Measurements from ENCODE around the gene BLZF1.
A peak's percentile ranks its signal among the peaks of the same experiment; 100 is the strongest.
"Not testable (repeated sequence)": the region's sequence is repeated elsewhere in the genome, so short reads cannot be mapped to it uniquely, and the experiment has no call there.

Gene BLZF1

GRCh38 chr1:169342096-169342495, 25.9 kb upstream of the BLZF1 start:
- H3K27me3 Mint-ChIP-seq, H3K27ac Mint-ChIP-seq, ATAC-seq, H3K4me3 Mint-ChIP-seq: not testable (repeated sequence)
- Mint-ChIP-seq H3K9me3 (peaks cover 14% of the 10 kb centered on the region), H3K36me3 (peaks cover 26% of the 10 kb centered on the region), H3K4me1 (peaks cover 19% of the 10 kb centered on the region)

- Mint-ChIP-seq H3K4me1 (peaks cover 7% of the 10 kb centered on the region), H3K27ac (no peak overlapping the region), H3K9me3 (peaks cover 5% of the 10 kb centered on the region), H3K27me3 (no peaks in the 10 kb centered on the region), H3K36me3 (peaks cover 11% of the 10 kb centered on the region), H3K4me3 (no peak overlapping the region)
- no peak for ATAC-seq
Measured at GRCh38 chr1:169345511-169345910, 22.5 kb upstream of the BLZF1 start.

GRCh38 chr1:169346036-169346589, 21.9 kb upstream of the BLZF1 start:
- Mint-ChIP-seq H3K27me3 (no peaks in the 10 kb centered on the region), H3K36me3 (peaks cover 5% of the 10 kb centered on the region), H3K9me3 (no peaks in the 10 kb centered on the region), H3K27ac (no peak overlapping the region), H3K4me3 (no peak overlapping the region), H3K4me1 (peaks cover 2% of the 10 kb centered on the region)
- ATAC-seq = no peak

- Mint-ChIP-seq H3K4me3 (no peak overlapping the region), H3K36me3 (peaks cover 11% of the 10 kb centered on the region), H3K27ac (no peak overlapping the region), H3K4me1 (peaks cover 11% of the 10 kb centered on the region), H3K27me3 (no peaks in the 10 kb centered on the region), H3K9me3 (no peaks in the 10 kb centered on the region)
- no peak for ATAC-seq
Measured at GRCh38 chr1:169347688-169348382, 20.2 kb upstream of the BLZF1 start.

GRCh38 chr1:169348383-169349036, 19.5 kb upstream of the BLZF1 start:
- no peak overlapping the region for H3K27ac Mint-ChIP-seq
- ATAC-seq = no peak

GRCh38 chr1:169360415-169360814, 7.6 kb upstream of the BLZF1 start:
- H3K27ac Mint-ChIP-seq = no peak overlapping the region
- no peak for ATAC-seq
- no peaks in the 10 kb centered on the region for H3K27me3 Mint-ChIP-seq
- H3K36me3 Mint-ChIP-seq = no peaks in the 10 kb centered on the region
- peaks cover 16% of the 10 kb centered on the region for H3K4me1 Mint-ChIP-seq
- peaks cover 4% of the 10 kb centered on the region for H3K9me3 Mint-ChIP-seq
- H3K4me3 Mint-ChIP-seq = no peak overlapping the region

More at GRCh38 chr1:169348383-169349036, 19.5 kb upstream of the BLZF1 start:
- Mint-ChIP-seq H3K27me3 (no peaks in the 10 kb centered on the region), H3K4me1 (peaks cover 11% of the 10 kb centered on the region), H3K36me3 (peaks cover 15% of the 10 kb centered on the region), H3K9me3 (no peaks in the 10 kb centered on the region), H3K4me3 (no peak overlapping the region)

- H3K4me3 Mint-ChIP-seq = no peak overlapping the region
- H3K36me3 Mint-ChIP-seq = no peaks in the 10 kb centered on the region
- H3K27me3 Mint-ChIP-seq = no peaks in the 10 kb centered on the region
- peaks cover 4% of the 10 kb centered on the region for H3K9me3 Mint-ChIP-seq
- no peak overlapping the region for H3K27ac Mint-ChIP-seq
- H3K4me1 Mint-ChIP-seq = peaks cover 16% of the 10 kb centered on the region
- ATAC-seq = no peak
Measured at GRCh38 chr1:169361281-169361680, 6.7 kb upstream of the BLZF1 start.

- no peaks in the 10 kb centered on the region for H3K27me3 Mint-ChIP-seq
- H3K4me1 Mint-ChIP-seq = peaks cover 16% of the 10 kb centered on the region
- no peak overlapping the region for H3K27ac Mint-ChIP-seq
- ATAC-seq = peak; percentile 31
- H3K9me3 Mint-ChIP-seq = peaks cover 4% of the 10 kb centered on the region
- no peak overlapping the region for H3K4me3 Mint-ChIP-seq
- no peaks in the 10 kb centered on the region for H3K36me3 Mint-ChIP-seq
Measured at GRCh38 chr1:169363046-169363730, 4.8 kb upstream of the BLZF1 start.

- no peak overlapping the region for H3K4me3 Mint-ChIP-seq
- ATAC-seq = no peak
- peaks cover 16% of the 10 kb centered on the region for H3K4me1 Mint-ChIP-seq
- no peak overlapping the region for H3K27ac Mint-ChIP-seq
- H3K9me3 Mint-ChIP-seq = peaks cover 4% of the 10 kb centered on the region
- H3K27me3 Mint-ChIP-seq = no peaks in the 10 kb centered on the region
- H3K36me3 Mint-ChIP-seq = no peaks in the 10 kb centered on the region
Measured at GRCh38 chr1:169364948-169365347, 3.0 kb upstream of the BLZF1 start.

GRCh38 chr1:169367096-169367685, 804 bp upstream of the BLZF1 start:
- no peak overlapping the region for H3K27ac Mint-ChIP-seq
- peaks cover 8% of the 10 kb centered on the region for H3K36me3 Mint-ChIP-seq
- H3K4me1 Mint-ChIP-seq = peaks cover 16% of the 10 kb centered on the region
- ATAC-seq = no peak
- H3K4me3 Mint-ChIP-seq = no peak overlapping the region
- H3K27me3 Mint-ChIP-seq = no peaks in the 10 kb centered on the region
- peaks cover 4% of the 10 kb centered on the region for H3K9me3 Mint-ChIP-seq

- peaks cover 4% of the 10 kb centered on the region for H3K9me3 Mint-ChIP-seq
- no peaks in the 10 kb centered on the region for H3K27me3 Mint-ChIP-seq
- H3K4me3 Mint-ChIP-seq = no peak overlapping the region
- H3K27ac Mint-ChIP-seq = no peak overlapping the region
- H3K4me1 Mint-ChIP-seq = peaks cover 13% of the 10 kb centered on the region
- H3K36me3 Mint-ChIP-seq = peaks cover 13% of the 10 kb centered on the region
- ATAC-seq = no peak
Measured at GRCh38 chr1:169368406-169368769, 393 bp downstream of the BLZF1 start.

- peaks cover 7% of the 10 kb centered on the region for H3K4me1 Mint-ChIP-seq
- no peaks in the 10 kb centered on the region for H3K27me3 Mint-ChIP-seq
- peaks cover 16% of the 10 kb centered on the region for H3K36me3 Mint-ChIP-seq
- H3K4me3 Mint-ChIP-seq = no peak overlapping the region
- H3K9me3 Mint-ChIP-seq = no peaks in the 10 kb centered on the region
- no peak for ATAC-seq
- no peak overlapping the region for H3K27ac Mint-ChIP-seq
Measured at GRCh38 chr1:169371404-169371803, 3.4 kb downstream of the BLZF1 start.

GRCh38 chr1:169381162-169381561, 13.2 kb downstream of the BLZF1 start:
- peaks cover 44% of the 10 kb centered on the region for H3K36me3 Mint-ChIP-seq
- no peaks in the 10 kb centered on the region for H3K27me3 Mint-ChIP-seq
- no peaks in the 10 kb centered on the region for H3K9me3 Mint-ChIP-seq
- H3K4me1 Mint-ChIP-seq = no peaks in the 10 kb centered on the region
- H3K27ac Mint-ChIP-seq = no peak overlapping the region
- ATAC-seq = no peak
- H3K4me3 Mint-ChIP-seq = no peak overlapping the region

GRCh38 chr1:169383449-169383848, 15.5 kb downstream of the BLZF1 start:
- H3K4me1 Mint-ChIP-seq = no peaks in the 10 kb centered on the region

GRCh38 chr1:169387399-169387798, 19.4 kb downstream of the BLZF1 start:
- Mint-ChIP-seq H3K9me3 (no peaks in the 10 kb centered on the region), H3K4me1 (no peaks in the 10 kb centered on the region), H3K27ac (no peak overlapping the region), H3K27me3 (no peaks in the 10 kb centered on the region), H3K36me3 (peaks cover 39% of the 10 kb centered on the region), H3K4me3 (no peak overlapping the region)
- no peak for ATAC-seq

More at GRCh38 chr1:169383449-169383848, 15.5 kb downstream of the BLZF1 start:
- Mint-ChIP-seq H3K27me3 (no peaks in the 10 kb centered on the region), H3K9me3 (no peaks in the 10 kb centered on the region), H3K36me3 (peaks cover 32% of the 10 kb centered on the region), H3K4me3 (no peak overlapping the region), H3K27ac (no peak overlapping the region)
- ATAC-seq = no peak
